Parathyroid adenoma (tissue), 2 donors: ENCODE data around the gene MYOF.

Experiments
- H2AFZ ChIP-seq: fragments of 300-600 bp; sonication (generic); one replicate; pipeline ENCODE4 v1.7.0; 2017; ENCODE audit warnings: antibody characterized with exemption, mild to moderate bottlenecking
- H3K27ac ChIP-seq: fragments of 300-600 bp; sonication (generic); one replicate; pipeline ENCODE4 v1.7.0; 2017
- H3K27me3 ChIP-seq: fragments of 300-600 bp; sonication (generic); one replicate; pipeline ENCODE4 v1.7.0; 2017; ENCODE audit warnings: low read length; ENCODE audit not compliant: control insufficient read depth, insufficient read depth
- H3K36me3 ChIP-seq: fragments of 300-600 bp; sonication (generic); one replicate; pipeline ENCODE4 v1.7.0; 2017; ENCODE audit warnings: low read length; ENCODE audit not compliant: control insufficient read depth, insufficient read depth
- H3K4me1 ChIP-seq: fragments of 300-600 bp; sonication (generic); one replicate; pipeline ENCODE4 v1.7.0; 2017; ENCODE audit warnings: control low read depth
- H3K4me2 ChIP-seq: fragments of 300-600 bp; sonication (generic); one replicate; pipeline ENCODE4 v1.7.0; 2017; ENCODE audit warnings: low read length
- H3K4me3 ChIP-seq: fragments of 300-600 bp; sonication (generic); one replicate; pipeline ENCODE4 v1.7.0; 2017; ENCODE audit warnings: low read depth, low read length
- H3K79me2 ChIP-seq: fragments of 300-600 bp; sonication (generic); one replicate; pipeline ENCODE4 v1.7.0; 2017; ENCODE audit warnings: control low read depth
- H3K9ac ChIP-seq: fragments of 300-600 bp; sonication (generic); one replicate; pipeline ENCODE4 v1.7.0; 2017; ENCODE audit warnings: mild to moderate bottlenecking
- H3K9me3 ChIP-seq: fragments of 300-600 bp; sonication (generic); one replicate; pipeline ENCODE4 v1.7.0; 2017; ENCODE audit warnings: low read length; ENCODE audit not compliant: control insufficient read depth
- TF ChIP-seq, protein P1 (sequence below): fragments of 300-600 bp; sonication (generic); IDR thresholded peaks from one replicate; pipeline ENCODE4 v1.7.0; 2017; ENCODE audit warnings: antibody characterized with exemption, mild to moderate bottlenecking
- donor health status: primary hyperparathyroidism.

MYOF gene

DNA sequence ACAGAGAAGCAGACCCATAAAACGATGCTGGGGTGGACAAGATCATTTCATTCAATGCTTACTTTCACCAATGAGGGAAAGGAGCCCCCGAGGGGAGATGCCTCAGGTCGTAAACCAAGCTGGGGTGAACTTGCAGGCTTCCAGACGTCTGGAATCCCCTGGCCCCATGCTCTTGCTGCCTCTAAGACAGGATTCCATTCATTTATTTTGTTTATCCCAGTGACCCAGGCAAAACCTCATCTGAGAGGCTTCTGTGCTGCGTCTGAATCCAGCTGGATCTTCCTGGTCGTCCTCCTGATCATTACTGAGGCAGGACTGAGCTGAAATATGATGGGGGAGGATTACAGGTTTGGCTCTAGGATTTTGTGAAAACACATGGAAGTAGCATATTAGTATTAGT, 182.9 kb downstream of the MYOF start:
- H3K4me1 ChIP-seq: no peaks in the 10 kb centered on the region
- no peaks in the 10 kb centered on the region for H3K79me2 ChIP-seq
- H3K4me3 ChIP-seq: no peak overlapping the region
- TF ChIP-seq, protein P1, sequence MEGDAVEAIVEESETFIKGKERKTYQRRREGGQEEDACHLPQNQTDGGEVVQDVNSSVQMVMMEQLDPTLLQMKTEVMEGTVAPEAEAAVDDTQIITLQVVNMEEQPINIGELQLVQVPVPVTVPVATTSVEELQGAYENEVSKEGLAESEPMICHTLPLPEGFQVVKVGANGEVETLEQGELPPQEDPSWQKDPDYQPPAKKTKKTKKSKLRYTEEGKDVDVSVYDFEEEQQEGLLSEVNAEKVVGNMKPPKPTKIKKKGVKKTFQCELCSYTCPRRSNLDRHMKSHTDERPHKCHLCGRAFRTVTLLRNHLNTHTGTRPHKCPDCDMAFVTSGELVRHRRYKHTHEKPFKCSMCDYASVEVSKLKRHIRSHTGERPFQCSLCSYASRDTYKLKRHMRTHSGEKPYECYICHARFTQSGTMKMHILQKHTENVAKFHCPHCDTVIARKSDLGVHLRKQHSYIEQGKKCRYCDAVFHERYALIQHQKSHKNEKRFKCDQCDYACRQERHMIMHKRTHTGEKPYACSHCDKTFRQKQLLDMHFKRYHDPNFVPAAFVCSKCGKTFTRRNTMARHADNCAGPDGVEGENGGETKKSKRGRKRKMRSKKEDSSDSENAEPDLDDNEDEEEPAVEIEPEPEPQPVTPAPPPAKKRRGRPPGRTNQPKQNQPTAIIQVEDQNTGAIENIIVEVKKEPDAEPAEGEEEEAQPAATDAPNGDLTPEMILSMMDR: no peak
- H3K9me3 ChIP-seq: no peaks in the 10 kb centered on the region
- no peaks in the 10 kb centered on the region for H3K27me3 ChIP-seq
- no peak overlapping the region for H3K4me2 ChIP-seq
- H3K9ac ChIP-seq: no peak overlapping the region
- H2AFZ ChIP-seq: no peak overlapping the region
- no peaks in the 10 kb centered on the region for H3K36me3 ChIP-seq
- H3K27ac ChIP-seq: no peak overlapping the region

DNA sequence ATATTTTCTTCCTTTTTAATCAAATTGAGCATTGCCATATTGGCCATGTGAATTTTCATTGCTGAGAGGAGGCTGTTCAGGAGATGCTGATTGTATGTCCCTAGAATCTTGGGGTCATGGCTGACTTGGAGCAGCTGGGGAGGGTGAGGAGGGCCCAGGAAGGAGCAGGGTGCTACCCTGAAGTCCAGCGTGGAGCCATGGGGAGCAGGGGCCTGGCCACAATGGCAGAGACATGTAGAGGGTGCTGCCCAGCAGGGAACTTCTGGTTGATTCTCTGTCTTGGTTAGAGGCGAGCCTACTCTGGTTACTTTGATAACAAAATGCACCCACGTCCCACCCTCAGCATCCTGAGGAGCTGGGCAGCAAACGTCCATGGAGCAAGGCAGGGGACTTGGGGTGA, 186.0 kb downstream of the MYOF start:
- Histone ChIP-seq H3K27me3 (no peaks in the 10 kb centered on the region), H3K4me2 (no peak overlapping the region), H3K36me3 (no peaks in the 10 kb centered on the region), H3K9ac (no peak overlapping the region), H3K4me3 (no peak overlapping the region), H2AFZ (no peak overlapping the region), H3K4me1 (no peaks in the 10 kb centered on the region), H3K79me2 (no peaks in the 10 kb centered on the region), H3K9me3 (no peaks in the 10 kb centered on the region), H3K27ac (no peak overlapping the region)
- TF ChIP-seq, protein P1: no peak

DNA sequence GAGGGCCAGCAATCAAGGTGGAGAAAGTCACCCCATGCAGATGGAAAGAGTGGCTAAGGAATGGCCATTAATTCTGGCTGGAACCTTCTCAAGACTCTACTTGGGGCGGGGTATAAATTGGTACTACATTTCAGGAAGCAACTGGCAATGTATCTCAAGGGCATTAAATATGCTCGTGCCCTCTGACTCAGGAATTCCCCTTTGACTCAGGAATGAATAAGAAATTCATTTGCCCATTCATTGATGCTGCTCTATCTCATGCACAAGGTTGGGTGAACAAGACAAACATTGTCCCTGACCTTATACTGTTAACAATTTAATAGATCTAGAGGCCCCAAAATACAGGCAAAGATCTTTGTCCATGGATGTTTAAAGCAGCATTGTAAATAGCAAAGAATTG, 188.1 kb downstream of the MYOF start:
- TF ChIP-seq, protein P1: no peak
- H3K27ac ChIP-seq: no peak overlapping the region
- no peaks in the 10 kb centered on the region for H3K9me3 ChIP-seq
- H3K9ac ChIP-seq: no peak overlapping the region
- H3K27me3 ChIP-seq: no peaks in the 10 kb centered on the region
- H3K4me1 ChIP-seq: no peaks in the 10 kb centered on the region
- H3K79me2 ChIP-seq: no peaks in the 10 kb centered on the region
- H2AFZ ChIP-seq: no peak overlapping the region
- no peak overlapping the region for H3K4me2 ChIP-seq
- H3K4me3 ChIP-seq: no peak overlapping the region
- no peaks in the 10 kb centered on the region for H3K36me3 ChIP-seq

DNA sequence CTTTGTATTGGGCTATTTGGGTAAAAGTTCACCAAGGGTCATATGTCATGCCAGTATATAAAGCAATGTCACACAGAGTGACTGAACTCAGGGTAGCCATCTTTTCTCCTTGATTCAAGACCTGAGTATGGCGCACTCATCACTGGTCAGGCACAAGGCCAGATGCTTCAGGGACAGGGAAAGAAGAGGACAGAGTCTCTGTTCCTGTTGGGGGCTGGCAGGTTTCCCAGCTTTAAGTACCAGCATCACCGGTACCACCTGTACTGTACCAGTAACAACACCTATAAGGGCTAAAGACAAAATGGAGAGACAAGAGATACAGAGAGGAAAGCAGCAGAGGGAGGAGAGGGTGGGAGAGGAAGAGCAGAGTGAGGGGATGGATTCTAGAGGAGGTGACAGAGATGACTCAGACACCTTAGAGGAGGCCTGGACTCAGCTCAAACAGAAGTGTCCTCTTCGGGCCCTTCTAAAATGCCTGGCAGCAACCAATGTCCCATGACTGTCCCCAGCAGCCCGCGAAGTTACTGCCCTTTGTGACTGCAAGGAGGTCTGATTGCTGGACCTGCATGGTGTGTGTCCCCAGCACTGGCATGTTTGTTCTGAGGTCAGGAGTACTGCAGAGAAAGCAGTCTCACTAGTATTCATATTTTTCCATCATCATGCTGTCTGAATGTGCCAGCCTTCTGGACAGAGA, 191.3 kb downstream of the MYOF start:
- TF ChIP-seq, protein P1: no peak

More for the DNA sequence above, 191.3 kb downstream of the MYOF start:
- Histone ChIP-seq H3K27ac (no peak overlapping the region), H3K4me1 (no peaks in the 10 kb centered on the region), H2AFZ (no peak overlapping the region), H3K9ac (no peak overlapping the region), H3K4me3 (no peak overlapping the region), H3K4me2 (no peak overlapping the region), H3K36me3 (no peaks in the 10 kb centered on the region), H3K27me3 (no peaks in the 10 kb centered on the region), H3K9me3 (no peaks in the 10 kb centered on the region), H3K79me2 (no peaks in the 10 kb centered on the region)
